SU-DHL-6 (cell line): ENCODE results near the gene SOX21.

Experiments
- CTCF ChIP-seq: fragments of 200-600 bp; sonication (generic); IDR thresholded peaks from one replicate; pipeline ENCODE4 v1.5.1; 2017; ENCODE audit warnings: antibody characterized with exemption, mild to moderate bottlenecking, low read length, moderate library complexity; ENCODE audit not compliant: insufficient read depth, poor library complexity, severe bottlenecking
- EZH2phosphoT487 ChIP-seq: fragments of 200-600 bp; sonication (generic), shearing (Covaris generic); conservative IDR thresholded peaks from 2 replicates; pipeline ENCODE4 v1.6.1; 2018; ENCODE audit warnings: mild to moderate bottlenecking, antibody characterized with exemption, low read length, moderate library complexity, mixed read lengths

DNA sequence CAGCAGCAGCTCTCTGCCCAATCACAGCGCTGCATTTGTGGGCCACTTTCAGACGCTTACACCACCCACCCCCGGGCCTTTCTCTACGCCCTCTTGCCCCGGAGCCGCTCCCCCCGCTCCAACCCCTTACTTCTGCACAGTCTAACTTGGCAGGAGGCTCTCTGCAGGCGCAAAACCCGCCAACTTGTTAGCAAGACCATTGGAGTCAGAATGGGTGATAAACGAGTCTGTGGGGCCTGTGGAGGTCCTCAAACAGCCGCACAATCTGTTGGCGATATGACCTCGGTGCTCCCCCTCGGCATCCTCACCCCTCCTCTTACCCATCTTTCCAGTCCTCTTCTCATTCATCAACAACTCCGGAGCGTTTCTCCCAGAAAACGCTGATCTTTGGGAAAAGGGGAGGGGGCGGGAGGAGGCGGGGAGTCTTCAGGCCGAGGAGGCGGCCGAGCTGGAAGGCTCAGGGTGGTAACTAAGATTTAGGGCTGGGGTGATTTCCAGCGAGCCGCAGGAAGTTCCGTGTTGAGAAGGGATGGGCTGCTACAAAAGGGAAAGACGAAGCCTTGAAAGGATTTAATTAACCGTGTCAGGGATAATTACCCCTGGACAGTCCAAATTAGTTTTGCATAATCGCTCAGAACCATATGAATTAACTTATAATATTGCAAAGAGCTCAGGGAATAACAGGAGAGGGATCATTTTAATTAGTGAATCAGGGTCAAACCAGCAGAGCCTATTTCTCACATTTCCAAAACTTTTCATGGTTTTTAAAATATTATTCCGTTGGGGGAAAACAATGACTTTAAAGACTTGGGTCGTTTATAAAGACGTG, 4.1 kb downstream of the SOX21 start:
- TF ChIP-seq CTCF (no peak), EZH2phosphoT487 (no peak)
